Measurements from ENCODE around the gene NPAS2.

NPAS2 gene

GRCh38 chr2:101004620-101005325 is 184.8 kb downstream of the NPAS2 start:
- DNase-seq (ENCODE audit: low spot score) = no peak
- TF ChIP-seq CTCF (IDR thresholded peaks at IDR 0.05; ENCODE audit: extremely low read depth, insufficient read depth, missing control alignments) = no peak

GRCh38 chr2:101006065-101006715 is 186.3 kb downstream of the NPAS2 start:
- TF ChIP-seq CTCF (IDR thresholded peaks at IDR 0.05; ENCODE audit: extremely low read depth, insufficient read depth, missing control alignments) = no peak
- in situ Hi-C loops (cut with MboI; ENCODE audit: low pct_unique_long_range_greater_than_20kb, low sequenced_read_pairs, unreplicated experiment) = no loop called here
- DNase-seq (ENCODE audit: low spot score) = no peak

More at GRCh38 chr2:101004620-101005325, 184.8 kb downstream of the NPAS2 start:
- in situ Hi-C loops (cut with MboI; ENCODE audit: low pct_unique_long_range_greater_than_20kb, low sequenced_read_pairs, unreplicated experiment) = no loop called here

- no peak for TF ChIP-seq CTCF (IDR thresholded peaks at IDR 0.05; ENCODE audit: extremely low read depth, insufficient read depth, missing control alignments)
- in situ Hi-C loops (cut with MboI; ENCODE audit: low pct_unique_long_range_greater_than_20kb, low sequenced_read_pairs, unreplicated experiment) = no loop called here
- no peak for DNase-seq (ENCODE audit: low spot score)
These were observed 187.7 kb downstream of the NPAS2 start for GRCh38 chr2:101007415-101008345.

GRCh38 chr2:101011152-101011551 is 191.2 kb downstream of the NPAS2 start:
- TF ChIP-seq CTCF (IDR thresholded peaks at IDR 0.05; ENCODE audit: extremely low read depth, insufficient read depth, missing control alignments) = no peak
- no peak for DNase-seq (ENCODE audit: low spot score)
- in situ Hi-C loops (cut with MboI; ENCODE audit: low pct_unique_long_range_greater_than_20kb, low sequenced_read_pairs, unreplicated experiment) = no loop called here

GRCh38 chr2:101012054-101012705 is 192.2 kb downstream of the NPAS2 start:
- no peak for TF ChIP-seq CTCF (IDR thresholded peaks at IDR 0.05; ENCODE audit: extremely low read depth, insufficient read depth, missing control alignments)
- in situ Hi-C loops (cut with MboI; ENCODE audit: low pct_unique_long_range_greater_than_20kb, low sequenced_read_pairs, unreplicated experiment) = no loop called here
- no peak for DNase-seq (ENCODE audit: low spot score)

- TF ChIP-seq CTCF (IDR thresholded peaks at IDR 0.05; ENCODE audit: extremely low read depth, insufficient read depth, missing control alignments) = peak; percentile 66
- DNase-seq (ENCODE audit: low spot score) = no peak
- in situ Hi-C loops (cut with MboI; ENCODE audit: low pct_unique_long_range_greater_than_20kb, low sequenced_read_pairs, unreplicated experiment) = no loop called here
These were observed 192.8 kb downstream of the NPAS2 start for GRCh38 chr2:101012706-101013181.

Measured in GM13977 (cell line).